BE2C (cell line): Measurements from ENCODE around the gene BYSL.

Experiments used
- DNase-seq: peaks from one replicate; pipeline ENCODE4 v3.0.0-alpha.2; 2020
- H3K27me3 ChIP-seq: fragments of 250-450 bp; sonication (Bioruptor Pico); 2 replicates; pipeline ENCODE4 v1.5.1; 2020; ENCODE audit warnings: mild to moderate bottlenecking
- H3K36me3 ChIP-seq: fragments of 250-450 bp; sonication (Bioruptor Pico); 2 replicates; pipeline ENCODE4 v1.5.1; 2020; ENCODE audit warnings: mild to moderate bottlenecking
- H3K4me1 ChIP-seq: fragments of 250-450 bp; sonication (Bioruptor Pico); 2 replicates; pipeline ENCODE4 v1.5.1; 2020
- H3K4me3 ChIP-seq: 2 replicates; pipeline ENCODE4 v1.5.1; 2011; ENCODE audit warnings: low read depth, low read length
- H3K9me3 ChIP-seq: fragments of 250-450 bp; sonication (Bioruptor Pico); 2 replicates; pipeline ENCODE4 v1.5.1; 2020
- TF ChIP-seq, protein P1 (sequence below): IDR thresholded peaks from 2 replicates; pipeline ENCODE4 v1.5.1; 2012; ENCODE audit warnings: mild to moderate bottlenecking, low read depth, low read length

The BYSL gene

DNA sequence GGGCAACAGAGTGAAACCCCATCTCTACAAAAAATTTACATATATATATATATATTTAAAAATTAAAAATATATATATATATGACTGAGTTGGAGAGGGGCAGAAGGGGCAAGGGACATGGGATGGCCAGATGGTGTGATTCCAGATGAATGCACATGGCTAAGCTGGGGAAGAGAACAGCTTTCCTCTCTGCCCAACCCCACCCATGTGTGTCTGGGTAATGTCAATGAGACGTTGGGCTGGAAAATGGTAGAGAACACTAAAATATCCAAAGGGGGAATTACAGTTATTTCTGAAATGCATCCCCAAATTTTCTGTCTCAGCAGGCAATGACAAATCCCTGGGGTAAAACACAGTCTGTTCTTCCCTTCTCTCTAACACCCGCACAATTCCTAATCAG is 51.5 kb downstream of the BYSL start:
- TF ChIP-seq, protein P1, sequence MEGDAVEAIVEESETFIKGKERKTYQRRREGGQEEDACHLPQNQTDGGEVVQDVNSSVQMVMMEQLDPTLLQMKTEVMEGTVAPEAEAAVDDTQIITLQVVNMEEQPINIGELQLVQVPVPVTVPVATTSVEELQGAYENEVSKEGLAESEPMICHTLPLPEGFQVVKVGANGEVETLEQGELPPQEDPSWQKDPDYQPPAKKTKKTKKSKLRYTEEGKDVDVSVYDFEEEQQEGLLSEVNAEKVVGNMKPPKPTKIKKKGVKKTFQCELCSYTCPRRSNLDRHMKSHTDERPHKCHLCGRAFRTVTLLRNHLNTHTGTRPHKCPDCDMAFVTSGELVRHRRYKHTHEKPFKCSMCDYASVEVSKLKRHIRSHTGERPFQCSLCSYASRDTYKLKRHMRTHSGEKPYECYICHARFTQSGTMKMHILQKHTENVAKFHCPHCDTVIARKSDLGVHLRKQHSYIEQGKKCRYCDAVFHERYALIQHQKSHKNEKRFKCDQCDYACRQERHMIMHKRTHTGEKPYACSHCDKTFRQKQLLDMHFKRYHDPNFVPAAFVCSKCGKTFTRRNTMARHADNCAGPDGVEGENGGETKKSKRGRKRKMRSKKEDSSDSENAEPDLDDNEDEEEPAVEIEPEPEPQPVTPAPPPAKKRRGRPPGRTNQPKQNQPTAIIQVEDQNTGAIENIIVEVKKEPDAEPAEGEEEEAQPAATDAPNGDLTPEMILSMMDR, result no peak
- no peak overlapping the region for H3K4me3 ChIP-seq
- no peaks in the 10 kb centered on the region for H3K36me3 ChIP-seq
- no peaks in the 10 kb centered on the region for H3K4me1 ChIP-seq
- H3K27me3 ChIP-seq, result no peaks in the 10 kb centered on the region
- DNase-seq, result no peak
- H3K9me3 ChIP-seq, result no peaks in the 10 kb centered on the region; the same call in 1 of the 2 replicates

GRCh38 chr6:41974281-41974825 is 53.1 kb downstream of the BYSL start:
- H3K4me3 ChIP-seq, result no peak overlapping the region
- no peaks in the 10 kb centered on the region for H3K9me3 ChIP-seq
- no peaks in the 10 kb centered on the region for H3K27me3 ChIP-seq
- no peak for DNase-seq
- TF ChIP-seq, protein P1, result no peak
- H3K4me1 ChIP-seq, result no peaks in the 10 kb centered on the region
- no peaks in the 10 kb centered on the region for H3K36me3 ChIP-seq

DNA sequence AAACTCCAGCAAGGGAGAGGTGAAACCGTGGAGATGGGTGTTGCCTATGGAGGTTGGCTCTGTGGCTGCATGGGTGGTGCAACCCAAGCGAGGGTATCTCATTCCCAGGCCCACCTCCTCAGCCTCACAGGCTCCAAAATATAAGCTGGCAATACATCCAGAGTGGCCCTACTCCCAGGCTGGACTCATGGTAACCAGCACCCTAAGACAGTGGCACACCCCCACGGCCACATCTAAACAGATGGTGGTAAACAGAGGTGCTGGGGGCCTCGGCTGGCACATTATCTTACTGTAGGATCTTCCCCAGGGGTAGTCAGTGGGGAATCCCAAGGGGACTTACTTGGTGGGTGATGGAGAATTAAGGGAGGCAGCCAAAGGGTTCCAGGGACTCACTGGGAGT is 54.0 kb downstream of the BYSL start:
- DNase-seq, result no peak

GRCh38 chr6:41976794-41977484 is 55.6 kb downstream of the BYSL start:
- DNase-seq, result no peak
- Histone ChIP-seq H3K27me3 (no peaks in the 10 kb centered on the region), H3K4me3 (no peak overlapping the region), H3K4me1 (no peaks in the 10 kb centered on the region), H3K9me3 (no peaks in the 10 kb centered on the region), H3K36me3 (no peaks in the 10 kb centered on the region)
- TF ChIP-seq, protein P1, result no peak

More for the DNA sequence above, 54.0 kb downstream of the BYSL start:
- Histone ChIP-seq H3K9me3 (no peaks in the 10 kb centered on the region), H3K36me3 (no peaks in the 10 kb centered on the region), H3K27me3 (no peaks in the 10 kb centered on the region), H3K4me1 (no peaks in the 10 kb centered on the region), H3K4me3 (no peak overlapping the region)
- TF ChIP-seq, protein P1, result no peak
